ENCODE results near the gene SYNGAP1.
"Not testable (repeated sequence)": the region's sequence is repeated elsewhere in the genome, so short reads cannot be mapped to it uniquely, and the experiment has no call there.

Gene SYNGAP1

GRCh38 chr6:33419580-33420490 is at the start of gene SYNGAP1:
Gene SYNGAP1, plus strand, starts transcription at chr6:33420065. Its CDS starts 200 bp downstream, at chr6:33420265.
- no peak for DNase-seq

GRCh38 chr6:33371901-33372300 is 48.0 kb upstream of the SYNGAP1 start:
- DNase-seq, result not testable (repeated sequence)

- no peak for DNase-seq
Measured at GRCh38 chr6:33372526-33373123, 47.2 kb upstream of the SYNGAP1 start.

DNA sequence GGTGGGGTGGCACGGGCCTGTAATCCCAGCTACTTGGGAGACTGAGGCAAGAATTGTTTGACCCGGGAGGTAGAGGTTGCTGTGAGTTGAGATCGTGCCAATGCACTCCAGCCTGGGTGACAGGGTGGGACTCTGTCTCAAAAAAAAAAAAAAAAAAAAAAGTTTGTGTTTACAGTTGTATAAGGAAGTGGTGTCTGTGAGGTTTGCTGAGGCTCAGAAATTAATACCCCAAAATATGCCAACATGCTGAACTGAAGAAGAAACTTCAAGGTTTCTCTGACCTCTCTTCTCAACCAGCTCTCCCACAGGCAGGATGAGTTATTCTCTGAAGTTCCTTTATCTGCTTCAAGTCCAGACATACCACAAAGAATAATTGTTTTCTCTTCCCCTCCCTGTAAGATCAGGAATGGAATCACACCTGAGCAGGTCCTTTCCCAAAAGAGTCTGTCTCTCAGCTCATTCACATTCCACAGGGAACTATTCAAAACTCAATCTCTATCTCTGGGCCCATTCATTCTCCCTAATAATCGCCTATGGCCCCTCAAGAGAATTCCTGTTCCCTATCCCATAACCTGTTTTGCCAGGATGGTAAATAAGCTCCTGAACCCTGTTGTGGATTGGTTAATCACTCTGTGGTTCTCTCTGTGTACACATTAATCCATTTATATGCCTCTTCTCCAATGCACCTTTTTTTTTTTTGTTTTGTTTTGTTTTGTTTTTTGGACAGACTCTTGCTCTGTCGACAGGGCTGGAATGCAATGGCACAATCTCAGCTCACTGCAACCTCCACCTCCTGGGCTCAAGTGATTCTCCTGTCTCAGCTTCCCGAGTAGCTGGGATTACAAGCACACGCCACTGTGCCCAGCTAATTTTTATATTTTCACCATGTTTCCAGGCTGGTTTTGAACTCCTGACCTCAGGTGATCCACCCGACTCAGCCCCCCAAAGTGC is 45.6 kb upstream of the SYNGAP1 start:
- no peak for DNase-seq

DNA sequence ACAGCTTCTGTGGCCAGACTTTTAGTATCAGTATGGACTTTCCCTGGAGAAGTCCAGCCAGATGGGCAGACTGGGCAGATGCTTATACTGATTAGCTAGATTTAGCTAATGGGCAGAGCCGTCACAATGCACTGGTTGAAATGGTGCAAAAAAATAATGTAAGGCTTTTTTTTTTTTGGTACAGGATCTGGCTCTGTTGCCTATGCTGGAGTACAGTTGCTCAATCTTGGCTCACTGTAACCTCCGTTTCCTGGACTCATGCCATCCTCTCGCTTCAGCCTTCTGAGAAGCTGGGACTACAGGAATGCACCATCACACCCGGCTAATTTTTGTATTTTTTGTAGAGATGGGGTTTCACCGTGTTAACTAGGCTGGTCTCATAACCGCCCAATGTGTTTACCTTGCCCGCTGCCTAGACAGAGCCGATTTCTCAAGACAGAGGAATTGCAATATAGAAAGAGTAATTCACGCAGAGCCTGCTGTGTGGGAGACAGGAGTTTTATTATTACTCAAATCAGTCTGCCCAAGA is 44.7 kb upstream of the SYNGAP1 start:
- no peak for DNase-seq

GRCh38 chr6:33377171-33377570 is 42.7 kb upstream of the SYNGAP1 start:
- no peak for DNase-seq

GRCh38 chr6:33379184-33379583 is 40.7 kb upstream of the SYNGAP1 start:
- DNase-seq, result not testable (repeated sequence)

- DNase-seq, result no peak
Measured at GRCh38 chr6:33380272-33380981, 39.4 kb upstream of the SYNGAP1 start.

DNA sequence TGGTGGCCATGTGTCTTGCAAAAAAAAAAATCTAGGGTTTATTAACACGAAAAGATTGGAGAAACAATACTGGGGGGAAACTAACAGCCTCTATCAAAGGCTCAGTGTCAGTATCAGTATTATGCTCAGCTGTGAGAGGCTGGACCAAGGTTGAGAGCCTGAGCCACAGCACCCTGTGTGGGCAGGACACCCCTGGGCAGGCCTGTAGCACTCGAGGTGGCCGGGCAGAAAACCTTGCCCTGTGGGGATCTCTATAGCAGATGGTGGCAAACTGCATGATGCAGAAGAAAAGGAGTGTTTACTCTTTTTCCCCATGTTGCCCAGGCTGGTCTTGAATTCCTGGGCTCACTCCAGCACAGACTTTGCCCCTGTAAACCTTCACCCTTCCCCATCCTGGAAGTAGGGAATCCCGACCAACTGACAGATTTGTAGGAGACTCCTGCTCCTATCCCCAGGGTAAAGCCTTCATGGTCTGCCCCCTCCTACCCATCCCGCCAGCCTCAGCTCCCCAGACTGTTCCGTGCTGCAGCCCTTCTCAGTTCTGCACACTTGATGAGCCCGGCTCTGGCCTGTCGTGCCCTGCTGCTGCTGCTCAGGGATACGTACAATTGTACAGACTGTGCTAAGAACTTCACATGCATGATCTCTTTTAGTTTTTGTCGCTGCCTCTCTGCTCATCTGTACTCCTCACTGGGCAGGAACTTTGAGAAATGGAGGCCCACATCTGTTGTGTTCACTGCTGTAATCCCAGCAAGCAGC is 36.3 kb upstream of the SYNGAP1 start:
- no peak for DNase-seq

DNA sequence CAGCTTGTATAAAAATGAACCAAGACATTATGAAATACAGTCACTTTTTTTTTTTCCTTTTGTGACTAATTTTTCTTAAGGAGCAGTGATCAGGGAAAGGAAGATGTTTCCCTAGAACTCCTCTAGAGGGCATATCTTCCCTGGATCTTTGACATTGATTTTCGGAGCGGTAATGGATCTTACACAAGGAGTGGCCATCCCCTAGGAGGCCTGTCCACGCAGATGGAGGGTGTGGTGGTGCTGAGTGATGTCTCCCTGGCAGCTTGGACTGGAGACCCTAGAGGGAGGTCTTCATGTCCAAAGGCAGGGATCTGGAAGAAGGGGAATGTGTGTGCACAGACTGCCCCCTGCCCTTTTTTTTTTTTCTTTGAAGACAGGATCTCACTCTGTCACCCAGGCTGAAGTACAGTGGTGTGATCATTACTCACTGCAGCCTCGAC is 35.3 kb upstream of the SYNGAP1 start:
- DNase-seq, result no peak

DNA sequence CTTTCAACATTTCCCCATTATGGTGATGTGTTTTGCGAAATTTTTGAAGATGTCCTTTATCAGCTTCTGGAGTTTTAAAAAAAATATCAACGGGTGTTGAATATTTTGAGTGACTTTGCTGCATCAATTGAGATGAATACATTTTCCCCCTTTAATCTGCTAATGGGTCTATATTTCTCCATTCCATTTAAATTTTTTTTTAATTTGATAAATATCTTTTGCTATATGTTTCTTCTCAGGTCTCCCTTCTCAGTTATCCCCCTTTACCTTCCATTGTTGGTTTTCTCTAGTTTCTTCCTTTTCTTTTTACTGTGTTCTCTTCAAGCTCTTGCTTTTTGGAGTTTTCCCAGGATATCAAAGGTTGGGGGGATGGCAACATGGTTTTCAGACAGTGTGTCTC is 29.7 kb upstream of the SYNGAP1 start:
- no peak for DNase-seq

DNA sequence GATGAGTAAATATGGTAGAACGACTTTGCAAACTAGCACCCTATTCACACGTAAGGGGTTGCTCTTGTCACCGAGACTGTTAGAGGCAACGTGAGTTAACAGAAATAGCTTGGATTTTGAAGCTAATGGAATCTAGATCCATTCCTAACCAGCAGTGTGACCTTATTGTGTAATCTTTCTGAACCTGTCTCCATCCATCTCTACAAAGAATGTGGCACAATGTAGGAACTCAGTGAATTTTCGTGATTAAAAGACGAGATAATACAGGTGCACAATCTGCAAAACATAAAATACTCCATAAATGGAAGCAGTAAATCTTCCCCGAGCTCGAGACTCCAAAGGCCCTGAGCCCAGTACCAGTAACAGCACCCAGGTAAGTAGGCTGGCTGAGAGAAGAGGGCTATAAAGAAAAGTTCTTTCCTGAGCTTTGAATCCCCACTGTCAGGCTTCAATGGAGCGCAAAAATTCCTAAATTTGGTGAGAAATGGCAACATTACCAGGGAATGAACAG is 29.0 kb upstream of the SYNGAP1 start:
- no peak for DNase-seq

GRCh38 chr6:33391278-33391921 is 28.5 kb upstream of the SYNGAP1 start, which contains the start of gene KIFC1:
Gene KIFC1, plus strand, starts transcription at chr6:33391823. Its CDS starts 163 bp downstream, at chr6:33391986.
- peak; percentile 98 to 99 for DNase-seq

- no peak for DNase-seq
Measured at GRCh38 chr6:33391922-33392594, 27.8 kb upstream of the SYNGAP1 start.

DNA sequence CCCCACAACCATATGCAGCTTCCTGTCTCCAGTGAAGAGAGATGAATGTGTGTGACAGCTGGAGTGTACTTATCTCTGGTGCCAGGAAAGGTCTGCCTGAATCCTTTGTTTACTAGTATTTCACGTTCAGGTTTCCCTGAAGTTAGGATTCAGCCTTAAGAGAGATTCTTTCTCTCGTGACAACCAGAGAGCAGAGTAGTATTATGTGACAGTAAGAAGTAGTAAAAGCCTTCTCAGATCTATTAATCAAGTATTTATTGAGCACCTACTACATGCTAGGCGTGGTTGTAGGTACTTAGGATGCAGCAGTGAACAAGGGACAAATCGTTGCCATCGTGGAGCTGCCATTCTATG is 27.3 kb upstream of the SYNGAP1 start:
- no peak for DNase-seq

DNA sequence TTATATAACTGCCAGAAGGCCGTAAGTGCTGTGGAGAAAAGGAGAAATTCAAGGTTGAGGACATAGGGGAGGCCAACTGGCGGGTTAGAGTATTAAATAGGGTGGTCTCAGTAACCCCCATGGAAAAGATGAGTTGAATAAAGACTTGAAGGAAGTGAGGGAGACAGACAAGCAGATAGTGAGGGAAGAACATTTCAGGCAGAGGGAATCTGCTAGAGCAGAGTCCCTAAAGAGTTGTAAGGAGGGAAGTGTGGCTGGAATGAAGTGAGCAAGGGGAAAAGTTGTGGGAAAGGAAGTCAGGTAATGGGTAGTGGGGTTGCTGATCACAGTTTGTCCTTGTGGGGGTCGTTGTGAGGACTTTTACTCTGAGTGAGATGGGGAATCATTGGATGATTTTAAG is 26.9 kb upstream of the SYNGAP1 start:
- DNase-seq, result no peak

- DNase-seq, result no peak
Measured at GRCh38 chr6:33397541-33397940, 22.3 kb upstream of the SYNGAP1 start.

- DNase-seq, result not testable (repeated sequence)
Measured at GRCh38 chr6:33398601-33399000, 21.3 kb upstream of the SYNGAP1 start.

GRCh38 chr6:33399881-33400280 is 20.0 kb upstream of the SYNGAP1 start:
- DNase-seq, result not testable (repeated sequence)

DNA sequence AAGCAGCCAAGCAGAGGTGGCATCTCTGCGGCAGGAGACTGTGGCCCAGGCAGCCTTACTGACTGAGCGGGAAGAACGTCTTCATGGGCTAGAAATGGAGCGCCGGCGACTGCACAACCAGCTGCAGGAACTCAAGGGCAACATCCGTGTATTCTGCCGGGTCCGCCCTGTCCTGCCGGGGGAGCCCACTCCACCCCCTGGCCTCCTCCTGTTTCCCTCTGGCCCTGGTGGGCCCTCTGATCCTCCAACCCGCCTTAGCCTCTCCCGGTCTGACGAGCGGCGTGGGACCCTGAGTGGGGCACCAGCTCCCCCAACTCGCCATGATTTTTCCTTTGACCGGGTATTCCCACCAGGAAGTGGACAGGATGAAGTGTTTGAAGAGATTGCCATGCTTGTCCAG is 15.0 kb upstream of the SYNGAP1 start:
- no peak for DNase-seq

Data from NCI-H1930 (cell line).